Vagina (tissue), 2 donors: ENCODE data around the gene GATAD1.

Experiments used
- POLR2A ChIP-seq, 2 donors: fragments of 450-650 bp; IDR thresholded peaks; one replicate each; pipeline ENCODE4 v1.6.1; 2017; ENCODE audit warnings: antibody characterized with exemption in 2 of 2, mild to moderate bottlenecking in 2 of 2, moderate library complexity in 2 of 2
- TF ChIP-seq, protein P1 (sequence below), 3 experiments: fragments of 450-650 bp in 2 of 3; fragments of 200-600 bp in 1 of 3; sonication (generic) in 1 of 3; IDR thresholded peaks; one replicate each; pipeline ENCODE4 v1.5.1; 2017 to 2019; ENCODE audit warnings: antibody characterized with exemption in 3 of 3, mild to moderate bottlenecking in 2 of 3, moderate library complexity in 2 of 3

DNA sequence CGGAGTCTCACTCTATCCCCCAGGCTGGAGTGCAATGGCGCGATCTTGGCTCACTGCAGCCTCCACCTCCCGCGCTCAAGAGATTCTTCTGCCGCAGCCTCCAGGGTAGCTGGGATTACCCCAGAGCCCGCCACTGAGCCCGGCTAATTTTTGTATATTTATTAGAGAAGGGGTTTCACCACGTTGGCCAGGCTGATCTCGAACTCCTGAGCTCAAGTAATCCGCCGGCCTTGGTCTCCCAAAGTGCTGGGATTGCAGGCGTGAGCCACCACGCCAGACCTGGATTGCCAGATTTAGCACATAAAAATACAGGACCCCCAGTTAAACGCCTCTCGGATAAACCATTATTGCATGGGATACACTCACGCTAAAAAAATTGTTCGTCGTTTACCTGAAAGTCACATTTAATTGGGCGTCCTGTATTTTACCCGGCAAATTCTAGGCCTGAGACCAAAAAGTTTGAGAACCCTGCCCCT is 375 bp upstream of the GATAD1 start:
- no peak for TF ChIP-seq POLR2A (IDR thresholded peaks at IDR 0.05)
- TF ChIP-seq, protein P1, sequence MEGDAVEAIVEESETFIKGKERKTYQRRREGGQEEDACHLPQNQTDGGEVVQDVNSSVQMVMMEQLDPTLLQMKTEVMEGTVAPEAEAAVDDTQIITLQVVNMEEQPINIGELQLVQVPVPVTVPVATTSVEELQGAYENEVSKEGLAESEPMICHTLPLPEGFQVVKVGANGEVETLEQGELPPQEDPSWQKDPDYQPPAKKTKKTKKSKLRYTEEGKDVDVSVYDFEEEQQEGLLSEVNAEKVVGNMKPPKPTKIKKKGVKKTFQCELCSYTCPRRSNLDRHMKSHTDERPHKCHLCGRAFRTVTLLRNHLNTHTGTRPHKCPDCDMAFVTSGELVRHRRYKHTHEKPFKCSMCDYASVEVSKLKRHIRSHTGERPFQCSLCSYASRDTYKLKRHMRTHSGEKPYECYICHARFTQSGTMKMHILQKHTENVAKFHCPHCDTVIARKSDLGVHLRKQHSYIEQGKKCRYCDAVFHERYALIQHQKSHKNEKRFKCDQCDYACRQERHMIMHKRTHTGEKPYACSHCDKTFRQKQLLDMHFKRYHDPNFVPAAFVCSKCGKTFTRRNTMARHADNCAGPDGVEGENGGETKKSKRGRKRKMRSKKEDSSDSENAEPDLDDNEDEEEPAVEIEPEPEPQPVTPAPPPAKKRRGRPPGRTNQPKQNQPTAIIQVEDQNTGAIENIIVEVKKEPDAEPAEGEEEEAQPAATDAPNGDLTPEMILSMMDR (IDR thresholded peaks at IDR 0.05), result no peak
